GM12873 (cell line): ENCODE data around the gene SPHK1.

Source experiments
- CTCF ChIP-seq: IDR thresholded peaks from 2 replicates; pipeline ENCODE4 v1.5.1; 2012; ENCODE audit warnings: low read depth, mild to moderate bottlenecking, moderate library complexity, low read length, control low read depth; ENCODE audit not compliant: insufficient read depth; ENCODE audit errors: missing control alignments

SPHK1 gene

DNA sequence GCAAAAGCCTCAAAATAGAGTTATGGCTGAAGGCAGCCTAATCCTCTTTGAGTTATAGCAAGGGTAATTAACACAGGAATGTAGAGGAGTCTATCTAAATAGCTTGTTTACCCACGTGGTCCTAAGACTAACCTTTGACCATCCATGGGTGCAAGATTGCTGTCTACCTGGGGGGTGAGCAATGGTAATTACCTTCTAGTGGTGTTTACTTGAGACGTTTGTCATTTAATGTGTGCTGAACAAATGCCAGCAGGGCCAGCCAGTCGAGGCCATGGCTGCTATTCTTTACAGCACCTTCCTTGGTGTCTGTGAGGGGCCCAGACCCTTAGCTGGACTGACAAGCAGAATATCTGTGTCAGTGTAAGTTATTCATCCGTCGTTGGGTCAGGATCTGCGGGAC lies 16.8 kb upstream of the SPHK1 start:
- TF ChIP-seq CTCF: no peak

- no peak for TF ChIP-seq CTCF
Observed at GRCh38 chr17:76368545-76368944, 15.9 kb upstream of the SPHK1 start.

DNA sequence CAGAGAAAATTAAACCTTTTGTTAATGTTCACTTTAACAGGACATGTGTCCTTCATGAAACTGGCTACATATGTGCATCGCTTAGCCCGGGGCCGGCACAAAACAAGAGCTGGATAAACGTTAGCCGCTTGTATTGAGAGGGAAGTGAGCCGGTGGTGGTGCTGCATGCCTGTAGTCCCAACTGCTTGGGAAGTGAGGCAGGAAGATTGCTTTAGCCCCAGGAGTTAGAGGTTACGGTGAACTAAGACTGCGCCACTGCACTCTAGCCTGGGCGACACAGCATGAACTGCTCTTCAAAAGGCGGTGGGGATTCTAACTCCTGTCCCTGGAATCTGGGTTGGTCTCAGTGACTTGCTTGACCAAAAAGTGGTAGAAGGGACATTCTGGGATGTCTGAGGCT lies 15.0 kb upstream of the SPHK1 start:
- TF ChIP-seq CTCF: no peak

- no peak for TF ChIP-seq CTCF
Observed at GRCh38 chr17:76369804-76370203, 14.6 kb upstream of the SPHK1 start.

- TF ChIP-seq CTCF: peak; percentile 15
Observed at GRCh38 chr17:76370261-76370993, 14.0 kb upstream of the SPHK1 start.

- TF ChIP-seq CTCF: no peak
Observed at GRCh38 chr17:76371656-76372628, 12.5 kb upstream of the SPHK1 start.
